Esophagus muscularis mucosa (tissue), 4 donors: Measurements from ENCODE around the gene XG. TPM values are rescaled to one million over a fixed set of nuclear protein-coding genes. Genes with fewer than 3 reads are reported as not detected.

Experiments
- DNase-seq: peaks from one replicate; pipeline ENCODE4 v3.0.0-alpha.2; 2017; ENCODE audit errors: extremely low spot score
- H3K27ac ChIP-seq, 4 donors: fragments of 200-600 bp; sonication (generic); replicated peaks in 1 of 4; 1 replicate in 3 of 4; 2 replicates in 1 of 4; pipeline ENCODE4 v1.5.1; 2016 to 2019; ENCODE audit warnings: mild to moderate bottlenecking in 1 of 4
- H3K27me3 ChIP-seq, 4 donors: fragments of 200-600 bp; sonication (generic); one replicate each; pipeline versions ENCODE4 v1.5.1 to v1.6.0; 2016 to 2019
- H3K36me3 ChIP-seq, 4 donors: fragments of 200-600 bp; sonication (generic); one replicate each; pipeline ENCODE4 v1.5.1; 2016 to 2019
- H3K4me1 ChIP-seq, 4 donors: fragments of 200-600 bp; sonication (generic); one replicate each; pipeline ENCODE4 v1.5.1; 2016 to 2019
- H3K4me3 ChIP-seq, 4 donors: fragments of 200-600 bp; sonication (generic); 1 replicate in 2 of 4; 2 replicates in 2 of 4; pipeline ENCODE4 v1.5.1; 2016 to 2019; ENCODE audit warnings: mild to moderate bottlenecking in 4 of 4, moderate library complexity in 1 of 4
- H3K9me3 ChIP-seq, 4 donors: fragments of 200-600 bp; sonication (generic); 1 replicate in 3 of 4; 2 replicates in 1 of 4; pipeline ENCODE4 v1.5.1; 2016 to 2019
- EP300 ChIP-seq: sonication (generic); formaldehyde crosslinking; IDR thresholded peaks from one replicate; pipeline ENCODE4 v1.6.1; 2017; ENCODE audit warnings: antibody characterized with exemption
- POLR2A ChIP-seq: fragments of 450-650 bp; IDR thresholded peaks from one replicate; pipeline ENCODE4 v1.6.1; 2017; ENCODE audit warnings: antibody characterized with exemption, moderate library complexity, mild to moderate bottlenecking, low read depth
- POLR2AphosphoS5 ChIP-seq, 2 donors: sonication (generic); formaldehyde crosslinking; IDR thresholded peaks; one replicate each; pipeline ENCODE4 v1.6.1; 2017; ENCODE audit warnings: antibody characterized with exemption in 2 of 2
- WGBS: methylation state at CpG from one replicate; pipeline ENCODE4 v1.1.5; 2018; 5-methylcytosine and 5-hydroxymethylcytosine counted together
- intact Hi-C: fragments of 100-400 bp; cut with DNase I; formaldehyde crosslinking; loops from one replicate; pipeline ENCODE4 v1.15.1; 2023
- total RNA-seq, 4 donors: library from RNA; depleted of rRNA; stranded (reverse); fragments of >200 nt; gene quantifications; one replicate each; pipeline versions ENCODE4 v1.1.0 to v1.2.1, GENCODE V29; 2016
- TF ChIP-seq, protein P1 (sequence below), 3 experiments: fragments of 200-600 bp in 2 of 3; fragments of 450-650 bp in 1 of 3; sonication (generic) in 2 of 3; IDR thresholded peaks; one replicate each; pipeline ENCODE4 v1.5.1; 2017 to 2019; ENCODE audit warnings: antibody characterized with exemption in 3 of 3, mild to moderate bottlenecking in 2 of 3, moderate library complexity in 1 of 3

Gene XG
- total RNA-seq, 4 donors from 2014 or later, result 0.39 to 0.83 (median 0.40) TPM; not detected in 1

DNA sequence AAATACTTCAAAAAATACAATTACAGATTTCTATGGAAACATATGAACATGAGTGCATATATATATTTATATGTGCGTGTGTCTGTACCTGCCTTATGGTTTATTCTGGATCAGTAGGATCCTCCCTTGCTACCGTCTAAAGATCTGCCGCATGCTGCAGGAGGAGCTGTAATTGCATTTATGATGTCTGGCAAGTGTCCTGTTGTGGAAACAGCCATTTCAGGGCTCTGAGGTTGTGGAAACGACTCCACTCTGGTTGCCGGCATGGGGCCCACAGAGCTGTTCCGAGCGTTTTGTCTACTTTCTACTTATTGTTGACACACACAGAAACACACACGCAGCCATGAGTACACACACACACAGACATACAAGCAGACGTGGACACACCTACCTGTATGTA lies 39.4 kb upstream of the XG start:
- Histone ChIP-seq H3K36me3 (peaks cover 0 to 57% (median 38%) of the 10 kb centered on the region in 4 donors), H3K9me3 (no peaks in the 10 kb centered on the region), H3K4me1 (peaks cover 33 to 47% (median 45%) of the 10 kb centered on the region in 4 donors), H3K27me3 (no peaks in the 10 kb centered on the region), H3K27ac (no peak overlapping the region), H3K4me3 (no peak overlapping the region)
- 90% methylated on average over 9 of the region's 9 CpGs for WGBS
- intact Hi-C loops, result no loop called here
- TF ChIP-seq, protein P1, sequence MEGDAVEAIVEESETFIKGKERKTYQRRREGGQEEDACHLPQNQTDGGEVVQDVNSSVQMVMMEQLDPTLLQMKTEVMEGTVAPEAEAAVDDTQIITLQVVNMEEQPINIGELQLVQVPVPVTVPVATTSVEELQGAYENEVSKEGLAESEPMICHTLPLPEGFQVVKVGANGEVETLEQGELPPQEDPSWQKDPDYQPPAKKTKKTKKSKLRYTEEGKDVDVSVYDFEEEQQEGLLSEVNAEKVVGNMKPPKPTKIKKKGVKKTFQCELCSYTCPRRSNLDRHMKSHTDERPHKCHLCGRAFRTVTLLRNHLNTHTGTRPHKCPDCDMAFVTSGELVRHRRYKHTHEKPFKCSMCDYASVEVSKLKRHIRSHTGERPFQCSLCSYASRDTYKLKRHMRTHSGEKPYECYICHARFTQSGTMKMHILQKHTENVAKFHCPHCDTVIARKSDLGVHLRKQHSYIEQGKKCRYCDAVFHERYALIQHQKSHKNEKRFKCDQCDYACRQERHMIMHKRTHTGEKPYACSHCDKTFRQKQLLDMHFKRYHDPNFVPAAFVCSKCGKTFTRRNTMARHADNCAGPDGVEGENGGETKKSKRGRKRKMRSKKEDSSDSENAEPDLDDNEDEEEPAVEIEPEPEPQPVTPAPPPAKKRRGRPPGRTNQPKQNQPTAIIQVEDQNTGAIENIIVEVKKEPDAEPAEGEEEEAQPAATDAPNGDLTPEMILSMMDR (IDR thresholded peaks at IDR 0.05), result no peak
- TF ChIP-seq POLR2A (no peak), POLR2AphosphoS5 (IDR thresholded peaks at IDR 0.05) (no peak), EP300 (no peak)
- no peak for DNase-seq

DNA sequence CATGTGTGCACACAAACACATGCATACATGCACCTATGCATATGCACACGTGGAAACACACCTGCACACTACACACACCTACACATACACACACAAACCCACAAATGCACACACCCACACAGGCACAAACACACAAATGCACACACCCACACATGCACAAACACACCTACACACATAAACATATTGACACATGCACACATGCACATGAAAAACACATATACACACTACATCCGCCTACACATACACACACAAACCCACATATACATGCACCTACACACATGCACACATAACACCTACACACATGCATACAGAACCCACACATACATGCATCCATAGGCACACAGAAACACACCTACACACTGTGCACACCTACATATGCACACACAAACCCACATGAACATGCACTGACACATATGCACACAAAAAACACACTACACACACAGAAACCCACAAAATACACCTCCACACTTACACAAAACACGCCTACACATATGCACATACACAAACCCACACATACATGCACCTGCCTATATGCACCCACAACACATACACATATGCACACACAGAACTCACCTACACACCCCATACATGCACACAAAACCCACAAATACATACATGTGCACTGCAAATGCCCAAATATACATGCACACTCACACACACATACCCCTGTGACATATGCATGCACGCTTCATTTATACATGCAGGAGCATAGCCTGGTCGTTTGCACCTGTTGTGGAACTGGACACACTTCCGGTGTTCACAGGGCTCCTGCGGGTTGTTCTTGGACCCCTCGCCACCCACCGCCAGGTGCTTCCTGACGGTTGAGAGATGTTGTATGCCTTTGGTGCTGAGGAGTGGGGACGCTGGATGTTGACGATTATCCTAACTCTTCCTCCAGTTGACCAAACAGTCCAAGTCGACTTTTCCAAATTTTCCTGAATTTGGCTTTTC lies 38.7 kb upstream of the XG start:
- no peak for DNase-seq
- peaks cover 2 to 65% (median 45%) of the 10 kb centered on the region in 4 donors for H3K36me3 ChIP-seq
- intact Hi-C loops, result no loop called here

DNA sequence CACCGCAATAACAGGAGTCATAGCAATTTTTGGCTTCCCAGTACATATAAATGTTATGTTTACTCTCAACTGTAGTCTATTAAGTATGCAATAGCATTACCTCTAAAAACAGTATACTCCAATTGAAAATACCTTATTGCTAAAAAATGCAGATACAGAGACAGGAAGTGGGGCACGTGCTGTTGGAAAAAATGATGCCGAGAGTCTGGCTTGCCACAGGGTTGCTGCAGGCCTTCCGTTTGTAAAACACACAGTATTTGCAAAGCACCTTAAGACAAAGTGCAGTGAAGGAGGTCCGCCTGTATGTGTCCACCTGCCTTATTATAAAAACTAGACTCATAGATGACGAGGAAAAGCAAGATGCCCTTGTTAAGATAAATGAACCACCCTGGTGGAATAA lies 37.3 kb upstream of the XG start:
- intact Hi-C loops, result no loop called here
- peaks cover 16 to 78% (median 59%) of the 10 kb centered on the region in 4 donors for H3K36me3 ChIP-seq

More for the DNA sequence above, 38.7 kb upstream of the XG start:
- no peak overlapping the region for H3K27ac ChIP-seq
- 86% methylated on average over 13 of the region's 13 CpGs for WGBS
- H3K27me3 ChIP-seq, result no peaks in the 10 kb centered on the region
- no peak overlapping the region for H3K4me3 ChIP-seq
- no peaks in the 10 kb centered on the region for H3K9me3 ChIP-seq
- H3K4me1 ChIP-seq, result peaks cover 25 to 40% (median 37%) of the 10 kb centered on the region in 4 donors
- TF ChIP-seq, protein P1 (IDR thresholded peaks at IDR 0.05), result no peak
- TF ChIP-seq POLR2A, result no peak
- no peak for TF ChIP-seq EP300

DNA sequence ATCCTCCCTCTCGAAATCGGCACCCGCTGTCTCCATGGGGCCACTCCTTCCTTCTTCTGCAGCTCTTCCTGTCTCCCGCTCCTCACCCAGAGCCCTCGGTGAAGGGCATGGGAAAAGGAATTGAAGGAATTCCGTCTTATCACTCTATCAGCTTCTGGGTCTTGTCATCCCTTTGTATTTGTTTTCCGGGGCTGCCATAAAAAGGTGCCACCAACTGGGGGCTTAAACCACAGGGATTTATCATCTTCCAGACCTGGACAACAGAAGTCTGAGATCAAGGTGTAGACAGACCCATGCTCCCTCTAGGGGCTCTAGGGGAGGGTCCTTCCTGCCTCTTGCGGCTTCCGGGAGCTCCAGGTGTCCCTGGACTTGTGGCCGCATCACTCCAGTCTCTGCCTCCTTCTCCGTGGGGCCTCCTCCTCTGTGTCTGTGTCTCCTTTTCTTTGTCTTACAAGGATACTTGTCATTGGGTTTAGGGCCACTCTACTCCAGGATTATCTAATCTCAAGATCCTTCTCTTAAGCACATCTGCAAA lies 36.7 kb upstream of the XG start:
- no peak overlapping the region for H3K27ac ChIP-seq
- H3K4me3 ChIP-seq, result no peak overlapping the region
- H3K9me3 ChIP-seq, result no peaks in the 10 kb centered on the region
- H3K36me3 ChIP-seq, result peaks cover 21 to 84% (median 65%) of the 10 kb centered on the region in 4 donors
- intact Hi-C loops, result no loop called here
- no peaks in the 10 kb centered on the region for H3K27me3 ChIP-seq
- TF ChIP-seq, protein P1 (IDR thresholded peaks at IDR 0.05), result no peak
- TF ChIP-seq POLR2AphosphoS5 (IDR thresholded peaks at IDR 0.05) (no peak), EP300 (no peak), POLR2A (no peak)
- DNase-seq, result no peak
- H3K4me1 ChIP-seq, result peaks cover 8 to 20% (median 18%) of the 10 kb centered on the region in 4 donors
- 86% methylated on average over 11 of the region's 11 CpGs for WGBS

More for the DNA sequence above, 37.3 kb upstream of the XG start:
- DNase-seq, result no peak
- Histone ChIP-seq H3K4me3 (no peak overlapping the region), H3K27ac (no peak overlapping the region), H3K4me1 (peaks cover 13 to 26% (median 23%) of the 10 kb centered on the region in 4 donors), H3K27me3 (no peaks in the 10 kb centered on the region), H3K9me3 (no peaks in the 10 kb centered on the region)
- WGBS, result 68% methylated on average over 6 of the region's 6 CpGs
- TF ChIP-seq POLR2AphosphoS5 (IDR thresholded peaks at IDR 0.05) (no peak), EP300 (no peak)

DNA sequence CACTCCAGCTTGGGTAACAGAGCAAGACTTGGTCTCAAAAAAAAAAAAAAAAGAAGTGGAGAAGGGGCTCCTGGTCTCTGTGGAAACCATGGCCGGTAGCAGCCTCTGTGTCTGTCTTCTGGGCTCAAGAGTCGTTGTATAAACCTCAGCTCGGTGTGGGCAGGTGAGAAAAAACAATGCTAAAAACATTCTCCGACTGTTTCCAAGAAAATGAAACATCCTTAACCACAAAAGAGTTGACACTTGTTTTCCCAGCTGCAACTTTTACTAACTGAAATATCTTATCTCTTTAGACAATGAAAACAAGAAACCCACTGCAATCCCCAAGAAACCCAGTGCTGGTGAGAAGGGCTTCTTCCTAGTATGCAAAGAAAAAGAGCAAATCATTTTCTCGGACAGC lies 34.5 kb upstream of the XG start:
- no peak overlapping the region for H3K4me3 ChIP-seq
- no peak for DNase-seq
- H3K4me1 ChIP-seq, result peaks cover 0 to 7% (median 3%) of the 10 kb centered on the region in 4 donors
- intact Hi-C loops, result no loop called here
- no peak overlapping the region for H3K27ac ChIP-seq
- no peak for TF ChIP-seq POLR2A
- TF ChIP-seq, protein P1 (IDR thresholded peaks at IDR 0.05), result no peak
- no peak for TF ChIP-seq EP300
- no peak for TF ChIP-seq POLR2AphosphoS5 (IDR thresholded peaks at IDR 0.05)
- H3K9me3 ChIP-seq, result no peaks in the 10 kb centered on the region
- peaks cover 23 to 97% (median 78%) of the 10 kb centered on the region in 4 donors for H3K36me3 ChIP-seq
- no peaks in the 10 kb centered on the region for H3K27me3 ChIP-seq
- 81% methylated on average over 5 of the region's 5 CpGs for WGBS
